GM23248 (cell line): Measurements from ENCODE around the gene PPP1R2.

Source experiments
- EZH2 ChIP-seq: fragments of 200-600 bp; sonication (generic); IDR thresholded peaks from 2 replicates; pipeline ENCODE4 v1.6.1; 2018; ENCODE audit warnings: antibody characterized with exemption, mild to moderate bottlenecking; ENCODE audit not compliant: insufficient read depth, poor library complexity, severe bottlenecking
- EZH2phosphoT487 ChIP-seq: fragments of 200-600 bp; sonication (generic); IDR thresholded peaks from 2 replicates; pipeline ENCODE4 v1.6.1; 2018; ENCODE audit warnings: antibody characterized with exemption, moderate library complexity, mild to moderate bottlenecking, low read depth; ENCODE audit not compliant: insufficient read depth

DNA sequence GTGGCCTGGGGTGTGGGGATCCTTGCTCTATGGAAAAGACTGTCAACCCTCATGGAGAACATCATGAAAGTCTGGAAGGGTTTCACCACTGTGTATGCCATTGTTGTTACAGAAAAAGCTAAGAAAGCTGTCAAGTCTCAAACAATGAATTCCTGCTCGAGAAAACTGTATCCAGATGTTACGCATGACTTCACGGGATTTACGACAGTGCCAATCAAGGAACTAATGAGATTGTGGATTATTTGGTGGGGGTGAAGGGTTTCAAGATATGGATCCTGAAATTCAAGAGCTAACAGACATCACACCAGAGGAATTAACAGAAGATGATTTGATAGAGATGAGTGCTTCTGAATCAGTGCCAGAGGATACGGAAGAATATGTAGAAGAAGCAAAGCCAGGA lies 7.8 kb downstream of the PPP1R2 start:
- TF ChIP-seq EZH2 (no peak), EZH2phosphoT487 (no peak)
